Measurements from ENCODE around the gene DDIT4.

DDIT4 gene

DNA sequence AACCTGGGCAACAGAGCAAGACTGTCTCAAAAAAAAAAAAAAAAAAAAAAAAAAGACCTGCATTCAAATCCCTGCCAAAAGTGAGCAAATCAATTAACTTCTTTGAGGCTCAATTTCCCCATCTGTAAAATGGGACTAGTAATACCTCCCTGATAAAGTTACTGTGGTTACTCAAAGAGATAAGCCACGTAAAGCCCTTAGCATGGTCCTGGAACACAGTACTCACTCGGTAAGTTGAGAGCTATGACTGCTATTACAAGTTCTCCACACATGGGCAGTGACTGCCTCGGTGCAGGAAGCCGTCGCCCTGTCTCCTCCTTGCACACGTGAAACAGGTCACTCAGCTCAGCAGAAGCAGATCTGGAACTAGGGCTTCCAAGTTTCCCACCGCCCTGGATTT, 37.9 kb downstream of the DDIT4 start:
- TF ChIP-seq, protein P1, sequence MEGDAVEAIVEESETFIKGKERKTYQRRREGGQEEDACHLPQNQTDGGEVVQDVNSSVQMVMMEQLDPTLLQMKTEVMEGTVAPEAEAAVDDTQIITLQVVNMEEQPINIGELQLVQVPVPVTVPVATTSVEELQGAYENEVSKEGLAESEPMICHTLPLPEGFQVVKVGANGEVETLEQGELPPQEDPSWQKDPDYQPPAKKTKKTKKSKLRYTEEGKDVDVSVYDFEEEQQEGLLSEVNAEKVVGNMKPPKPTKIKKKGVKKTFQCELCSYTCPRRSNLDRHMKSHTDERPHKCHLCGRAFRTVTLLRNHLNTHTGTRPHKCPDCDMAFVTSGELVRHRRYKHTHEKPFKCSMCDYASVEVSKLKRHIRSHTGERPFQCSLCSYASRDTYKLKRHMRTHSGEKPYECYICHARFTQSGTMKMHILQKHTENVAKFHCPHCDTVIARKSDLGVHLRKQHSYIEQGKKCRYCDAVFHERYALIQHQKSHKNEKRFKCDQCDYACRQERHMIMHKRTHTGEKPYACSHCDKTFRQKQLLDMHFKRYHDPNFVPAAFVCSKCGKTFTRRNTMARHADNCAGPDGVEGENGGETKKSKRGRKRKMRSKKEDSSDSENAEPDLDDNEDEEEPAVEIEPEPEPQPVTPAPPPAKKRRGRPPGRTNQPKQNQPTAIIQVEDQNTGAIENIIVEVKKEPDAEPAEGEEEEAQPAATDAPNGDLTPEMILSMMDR (IDR thresholded peaks at IDR 0.05): no peak
- no peak overlapping the region for H3K4me3 ChIP-seq
- H3K27ac ChIP-seq: no peak overlapping the region
- DNase-seq (ENCODE audit: low spot score): no peak

DNA sequence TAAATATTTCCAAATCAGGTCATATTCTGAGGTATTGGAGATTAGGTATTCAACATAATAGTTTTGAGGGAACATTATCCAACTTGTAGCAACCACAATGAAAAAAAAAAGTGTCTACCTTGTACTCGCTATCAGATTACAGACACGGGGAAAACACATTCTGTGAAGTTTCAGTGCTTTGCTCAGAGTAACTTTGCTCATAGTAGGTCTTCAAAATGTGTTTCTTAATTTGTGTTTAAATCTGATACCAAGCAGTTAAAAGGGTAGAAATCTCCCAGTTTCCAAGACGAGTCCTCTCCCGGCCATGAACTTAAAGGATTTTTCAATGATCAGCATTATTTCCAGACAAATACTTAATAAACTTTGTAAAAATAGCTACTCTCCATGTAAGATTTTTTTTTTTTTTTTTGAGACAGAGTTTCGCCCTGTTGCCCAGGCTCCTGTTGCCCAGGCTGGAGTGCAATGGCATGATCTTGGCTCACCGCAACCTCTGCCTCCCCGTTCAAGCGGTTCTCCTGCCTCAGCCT, 39.2 kb downstream of the DDIT4 start:
- Histone ChIP-seq H3K4me3 (no peak overlapping the region), H3K27ac (no peak overlapping the region)
- no peak for DNase-seq (ENCODE audit: low spot score)
- TF ChIP-seq, protein P1 (IDR thresholded peaks at IDR 0.05): no peak

DNA sequence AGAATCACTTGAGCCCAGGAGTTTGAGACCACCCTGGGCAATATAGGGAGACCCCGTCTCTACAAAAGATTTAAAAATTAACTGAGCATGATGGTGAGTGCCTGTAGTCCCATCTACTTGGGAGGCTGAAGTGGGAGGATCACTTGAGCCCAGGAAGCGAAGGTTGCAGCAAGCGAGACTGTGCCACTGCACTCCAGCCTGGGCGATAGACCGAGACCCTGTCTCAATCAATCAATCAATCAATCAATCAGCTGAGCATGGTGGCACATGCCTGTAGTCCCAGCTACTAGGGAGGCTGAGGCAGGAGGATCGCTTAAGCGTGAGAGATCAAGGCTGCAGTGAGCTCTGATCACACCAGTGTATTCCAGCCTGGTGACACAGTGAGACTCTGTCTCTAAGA, 40.5 kb downstream of the DDIT4 start:
- TF ChIP-seq, protein P1 (IDR thresholded peaks at IDR 0.05): no peak
- H3K27ac ChIP-seq: no peak overlapping the region
- no peak for DNase-seq (ENCODE audit: low spot score)
- H3K4me3 ChIP-seq: no peak overlapping the region

DNA sequence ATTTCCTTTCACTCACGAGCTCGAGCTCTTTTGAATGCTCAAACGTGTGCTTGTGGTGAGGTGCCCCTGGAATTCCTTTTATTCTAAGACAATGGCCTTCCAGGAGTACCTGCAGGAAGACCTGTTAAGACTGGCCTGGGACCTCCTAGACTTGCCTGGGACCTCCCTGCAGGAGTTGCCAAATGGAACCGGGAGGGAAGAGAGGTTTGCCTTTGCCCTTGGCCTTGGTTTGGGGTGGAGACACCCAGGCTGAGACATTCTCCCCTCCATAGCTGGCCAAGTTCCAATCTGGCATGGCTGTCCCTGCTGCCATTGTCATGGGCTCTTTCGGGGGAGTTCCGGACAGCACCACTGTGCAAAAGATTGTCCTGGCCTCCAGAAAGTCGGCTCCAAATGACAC, 41.3 kb downstream of the DDIT4 start:
- Histone ChIP-seq H3K4me3 (no peak overlapping the region), H3K27ac (peak overlapping the region; percentile 59 to 92)
- TF ChIP-seq, protein P1 (IDR thresholded peaks at IDR 0.05): no peak
- no peak for DNase-seq (ENCODE audit: low spot score)

DNA sequence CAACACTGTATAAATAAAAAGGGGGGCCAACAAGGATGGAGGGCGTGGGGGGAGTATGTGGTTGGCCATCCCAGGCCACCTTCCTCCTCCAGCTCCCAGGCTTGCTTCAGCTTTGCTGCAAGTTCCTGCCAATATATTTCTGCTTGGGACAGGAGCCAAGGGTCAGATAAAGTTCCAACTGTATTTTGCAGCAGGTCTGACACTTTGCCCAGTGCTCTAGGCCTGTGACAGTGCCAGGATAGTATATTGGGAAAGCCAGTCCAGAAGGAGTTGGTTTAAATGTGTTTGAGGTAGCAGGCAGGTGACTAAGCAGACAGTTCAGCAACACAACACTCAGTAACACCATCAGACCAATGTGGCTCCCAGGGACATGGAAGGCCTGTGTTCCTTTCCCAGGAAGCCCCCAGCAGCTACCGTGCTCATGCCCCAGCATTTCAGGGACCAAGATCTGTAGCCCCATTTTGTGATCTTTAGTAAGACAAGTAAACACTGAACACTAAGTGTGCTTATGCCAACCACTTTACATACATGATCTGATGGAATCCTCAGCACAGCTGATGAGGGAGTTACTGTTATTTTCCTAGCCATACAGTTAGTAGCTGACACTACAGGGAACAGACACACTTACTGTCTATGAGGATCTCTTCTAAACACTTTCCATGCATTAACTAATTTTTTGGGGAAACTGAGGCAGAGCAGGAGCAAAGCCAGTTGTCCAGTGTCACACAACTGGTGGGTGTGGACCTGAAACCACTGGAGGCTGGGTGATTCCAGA, 42.1 kb downstream of the DDIT4 start:
- DNase-seq (ENCODE audit: low spot score): no peak
- Histone ChIP-seq H3K4me3 (no peak overlapping the region), H3K27ac (peak overlapping the region; percentile 59 to 92)
- TF ChIP-seq, protein P1 (IDR thresholded peaks at IDR 0.05): no peak

DNA sequence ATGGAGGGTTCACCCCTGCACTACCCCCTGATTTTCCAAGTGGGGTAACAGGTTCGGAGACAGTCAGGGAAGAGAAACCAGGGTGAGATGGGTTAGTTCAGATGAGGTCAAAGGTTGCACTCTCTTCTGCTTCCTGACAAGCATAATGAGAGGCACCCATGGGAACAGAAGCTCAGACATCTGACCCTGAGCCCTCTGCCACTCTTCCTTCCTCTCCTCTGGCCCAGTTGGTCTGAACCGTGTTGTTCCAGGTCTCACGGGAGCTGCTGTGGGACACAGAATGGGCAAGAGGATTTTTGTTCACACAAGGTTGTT, 42.6 kb downstream of the DDIT4 start:
- Histone ChIP-seq H3K27ac (peak overlapping the region; percentile 59 to 92), H3K4me3 (no peak overlapping the region)
- no peak for DNase-seq (ENCODE audit: low spot score)
- TF ChIP-seq, protein P1 (IDR thresholded peaks at IDR 0.05): no peak

All from coronary artery (tissue), 2 donors.